ENCODE measurements around the gene ADA.

- TF ChIP-seq EZH2 (IDR thresholded peaks at IDR 0.05; ENCODE audit: insufficient read depth, poor library complexity, severe bottlenecking), result no peak
- no peak for TF ChIP-seq EZH2phosphoT487 (IDR thresholded peaks at IDR 0.05; ENCODE audit: insufficient read depth, low read depth)
These were observed 27.6 kb upstream of the ADA start for GRCh38 chr20:44678990-44679611.

Measured in GM23248 (cell line).